ENCODE measurements around the gene SCD. TPM values are rescaled to one million over a fixed set of nuclear protein-coding genes. Genes with fewer than 3 reads are reported as not detected.
"Not testable (repeated sequence)": the region's sequence is repeated elsewhere in the genome, so short reads cannot be mapped to it uniquely, and the experiment has no call there.

The SCD gene
- total RNA-seq: 199 and 298 TPM in 2 replicates

- no peaks in the 10 kb centered on the region for H3K27me3 ChIP-seq (ENCODE audit: control insufficient read depth, insufficient read depth, low read length)
- peak within 1 kb of the TSS; percentile 78 for H3K4me3 ChIP-seq (ENCODE audit: low read depth, low read length)
- FAIRE-seq (no peak), DNase-seq (ENCODE audit: low read depth) (peak; percentile 91)
- peaks cover 26% of the 10 kb centered on the region for H3K36me3 ChIP-seq (ENCODE audit: control insufficient read depth, insufficient read depth, low read length)
- no peak for TF ChIP-seq CTCF (IDR thresholded peaks at IDR 0.05; ENCODE audit: insufficient read depth, low read length, severe bottlenecking)
Observed at GRCh38 chr10:100346765-100347567, at the start of gene SCD. Gene SCD (plus strand): TSS chr10:100347233. CDS start chr10:100347505, 272 bp downstream.

GRCh38 chr10:100297242-100297641, 49.8 kb upstream of the SCD start:
- no peaks in the 10 kb centered on the region for H3K36me3 ChIP-seq (ENCODE audit: control insufficient read depth, insufficient read depth, low read length)
- TF ChIP-seq CTCF (IDR thresholded peaks at IDR 0.05; ENCODE audit: insufficient read depth, low read length, severe bottlenecking): no peak
- FAIRE-seq (no peak), DNase-seq (ENCODE audit: low read depth) (no peak)
- no peak overlapping the region for H3K4me3 ChIP-seq (ENCODE audit: low read depth, low read length)
- peaks cover 2% of the 10 kb centered on the region for H3K27me3 ChIP-seq (ENCODE audit: control insufficient read depth, insufficient read depth, low read length)

- not testable (repeated sequence) for FAIRE-seq; H3K4me3 ChIP-seq (ENCODE audit: low read depth, low read length); H3K27me3 ChIP-seq (ENCODE audit: control insufficient read depth, insufficient read depth, low read length); DNase-seq (ENCODE audit: low read depth); H3K36me3 ChIP-seq (ENCODE audit: control insufficient read depth, insufficient read depth, low read length)
Observed at GRCh38 chr10:100301123-100301522, 45.9 kb upstream of the SCD start.

- peak; percentile 61 for TF ChIP-seq CTCF (IDR thresholded peaks at IDR 0.05; ENCODE audit: insufficient read depth, low read length, severe bottlenecking)
- no peaks in the 10 kb centered on the region for H3K36me3 ChIP-seq (ENCODE audit: control insufficient read depth, insufficient read depth, low read length)
- FAIRE-seq (no peak), DNase-seq (ENCODE audit: low read depth) (peak; percentile 44)
- H3K4me3 ChIP-seq (ENCODE audit: low read depth, low read length): no peak overlapping the region
- H3K27me3 ChIP-seq (ENCODE audit: control insufficient read depth, insufficient read depth, low read length): peaks cover 1% of the 10 kb centered on the region
Observed at GRCh38 chr10:100303724-100304319, 43.2 kb upstream of the SCD start.

- Histone ChIP-seq H3K36me3 (ENCODE audit: control insufficient read depth, insufficient read depth, low read length) (no peaks in the 10 kb centered on the region), H3K27me3 (ENCODE audit: control insufficient read depth, insufficient read depth, low read length) (peaks cover 1% of the 10 kb centered on the region), H3K4me3 (ENCODE audit: low read depth, low read length) (no peak overlapping the region)
- no peak for FAIRE-seq
- no peak for DNase-seq (ENCODE audit: low read depth)
- TF ChIP-seq CTCF (IDR thresholded peaks at IDR 0.05; ENCODE audit: insufficient read depth, low read length, severe bottlenecking): no peak
Observed at GRCh38 chr10:100304414-100304813, 42.6 kb upstream of the SCD start.

- DNase-seq (ENCODE audit: low read depth): no peak
- Histone ChIP-seq H3K27me3 (ENCODE audit: control insufficient read depth, insufficient read depth, low read length) (peaks cover 1% of the 10 kb centered on the region), H3K4me3 (ENCODE audit: low read depth, low read length) (no peak overlapping the region), H3K36me3 (ENCODE audit: control insufficient read depth, insufficient read depth, low read length) (no peaks in the 10 kb centered on the region)
- FAIRE-seq: no peak
- TF ChIP-seq CTCF (IDR thresholded peaks at IDR 0.05; ENCODE audit: insufficient read depth, low read length, severe bottlenecking): no peak
Observed at GRCh38 chr10:100306861-100307260, 40.2 kb upstream of the SCD start.
